ENCODE data around the gene ZNF576. TPM values are rescaled to one million over a fixed set of nuclear protein-coding genes. Genes with fewer than 3 reads are reported as not detected.

ZNF576 gene
- total and polyA plus RNA-seq, 4 donors, result 8.0 to 18.8 (median 15.2) TPM

GRCh38 chr19:43572171-43572588 lies 24.2 kb upstream of the ZNF576 start:
- Histone ChIP-seq H3K27me3 (ENCODE audit: control insufficient read depth, insufficient read depth, low read length) (no peaks in the 10 kb centered on the region), H3K27ac (ENCODE audit: low read depth, low read length) (no peak overlapping the region), H3K4me3 (ENCODE audit: low read depth, low read length) (no peak overlapping the region), H3K4me1 (ENCODE audit: control insufficient read depth, insufficient read depth, low read length) (peaks cover 30% of the 10 kb centered on the region), H3K9me3 (ENCODE audit: control insufficient read depth, insufficient read depth, low read length) (no peaks in the 10 kb centered on the region), H3K36me3 (ENCODE audit: control insufficient read depth, insufficient read depth, low read length) (peaks cover 13% of the 10 kb centered on the region)
- WGBS (ENCODE audit: insufficient coverage), result no CpG with 5 or more reads among the region's 3 CpGs
- no peak for DNase-seq (ENCODE audit: low read depth in 4 of 6, low spot score in 6 of 6)

- peak overlapping the region; percentile 88 for H3K27ac ChIP-seq (ENCODE audit: low read depth, low read length)
- 41% methylated on average over 7 of the region's 12 CpGs for WGBS (ENCODE audit: insufficient coverage)
- no peaks in the 10 kb centered on the region for H3K27me3 ChIP-seq (ENCODE audit: control insufficient read depth, insufficient read depth, low read length)
- peaks cover 10% of the 10 kb centered on the region for H3K36me3 ChIP-seq (ENCODE audit: control insufficient read depth, insufficient read depth, low read length)
- peak overlapping the region; percentile 97 for H3K4me3 ChIP-seq (ENCODE audit: low read depth, low read length)
- DNase-seq (ENCODE audit: low read depth in 4 of 6, low spot score in 6 of 6), result no peak
- peaks cover 31% of the 10 kb centered on the region for H3K4me1 ChIP-seq (ENCODE audit: control insufficient read depth, insufficient read depth, low read length)
- no peaks in the 10 kb centered on the region for H3K9me3 ChIP-seq (ENCODE audit: control insufficient read depth, insufficient read depth, low read length)
Observed at GRCh38 chr19:43574424-43575155, 21.8 kb upstream of the ZNF576 start.

GRCh38 chr19:43575156-43575950 lies 21.0 kb upstream of the ZNF576 start, which contains the start of the genes PINLYP and XRCC1:
Gene PINLYP (plus strand): TSS chr19:43575801. CDS start chr19:43577192, 1,391 bp downstream.
Gene XRCC1 (minus strand): TSS chr19:43575527. CDS start chr19:43575458, 69 bp downstream.
- peak; percentile 92 to 100 (median 99) for DNase-seq (ENCODE audit: low read depth in 4 of 6, low spot score in 6 of 6)
- Histone ChIP-seq H3K27ac (ENCODE audit: low read depth, low read length) (peak within 1 kb of the TSS; percentile 91), H3K4me1 (ENCODE audit: control insufficient read depth, insufficient read depth, low read length) (peaks cover 37% of the 10 kb centered on the region), H3K27me3 (ENCODE audit: control insufficient read depth, insufficient read depth, low read length) (no peaks in the 10 kb centered on the region), H3K9me3 (ENCODE audit: control insufficient read depth, insufficient read depth, low read length) (no peaks in the 10 kb centered on the region), H3K36me3 (ENCODE audit: control insufficient read depth, insufficient read depth, low read length) (peaks cover 10% of the 10 kb centered on the region), H3K4me3 (ENCODE audit: low read depth, low read length) (peak within 1 kb of the TSS; percentile 97)
- 0% methylated on average over 44 of the region's 51 CpGs for WGBS (ENCODE audit: insufficient coverage)

GRCh38 chr19:43575955-43576878 lies 20.2 kb upstream of the ZNF576 start:
- Histone ChIP-seq H3K4me3 (ENCODE audit: low read depth, low read length) (peak overlapping the region; percentile 97), H3K27ac (ENCODE audit: low read depth, low read length) (peak overlapping the region; percentile 91), H3K36me3 (ENCODE audit: control insufficient read depth, insufficient read depth, low read length) (peaks cover 10% of the 10 kb centered on the region), H3K27me3 (ENCODE audit: control insufficient read depth, insufficient read depth, low read length) (no peaks in the 10 kb centered on the region), H3K9me3 (ENCODE audit: control insufficient read depth, insufficient read depth, low read length) (no peaks in the 10 kb centered on the region), H3K4me1 (ENCODE audit: control insufficient read depth, insufficient read depth, low read length) (peaks cover 45% of the 10 kb centered on the region)
- WGBS (ENCODE audit: insufficient coverage), result 77% methylated on average over 32 of the region's 37 CpGs
- DNase-seq (ENCODE audit: low read depth in 4 of 6, low spot score in 6 of 6), result peak in 1 of 6 donors; percentile 34

- Histone ChIP-seq H3K4me1 (ENCODE audit: control insufficient read depth, insufficient read depth, low read length) (peaks cover 50% of the 10 kb centered on the region), H3K4me3 (ENCODE audit: low read depth, low read length) (no peak overlapping the region), H3K27me3 (ENCODE audit: control insufficient read depth, insufficient read depth, low read length) (no peaks in the 10 kb centered on the region), H3K9me3 (ENCODE audit: control insufficient read depth, insufficient read depth, low read length) (no peaks in the 10 kb centered on the region), H3K36me3 (ENCODE audit: control insufficient read depth, insufficient read depth, low read length) (peaks cover 10% of the 10 kb centered on the region), H3K27ac (ENCODE audit: low read depth, low read length) (no peak overlapping the region)
- DNase-seq (ENCODE audit: low read depth in 4 of 6, low spot score in 6 of 6), result no peak
- 92% methylated on average over 3 of the region's 3 CpGs for WGBS (ENCODE audit: insufficient coverage)
Observed at GRCh38 chr19:43578787-43579186, 17.6 kb upstream of the ZNF576 start.

- WGBS (ENCODE audit: insufficient coverage), result 62% methylated on average over 2 of the region's 7 CpGs
- no peak overlapping the region for H3K4me3 ChIP-seq (ENCODE audit: low read depth, low read length)
- no peaks in the 10 kb centered on the region for H3K9me3 ChIP-seq (ENCODE audit: control insufficient read depth, insufficient read depth, low read length)
- H3K4me1 ChIP-seq (ENCODE audit: control insufficient read depth, insufficient read depth, low read length), result peaks cover 30% of the 10 kb centered on the region
- H3K27me3 ChIP-seq (ENCODE audit: control insufficient read depth, insufficient read depth, low read length), result no peaks in the 10 kb centered on the region
- peaks cover 23% of the 10 kb centered on the region for H3K36me3 ChIP-seq (ENCODE audit: control insufficient read depth, insufficient read depth, low read length)
- H3K27ac ChIP-seq (ENCODE audit: low read depth, low read length), result no peak overlapping the region
- DNase-seq (ENCODE audit: low read depth in 4 of 6, low spot score in 6 of 6), result no peak
Observed at GRCh38 chr19:43581467-43581866, 14.9 kb upstream of the ZNF576 start.

- no peaks in the 10 kb centered on the region for H3K9me3 ChIP-seq (ENCODE audit: control insufficient read depth, insufficient read depth, low read length)
- no CpG with 5 or more reads among the region's 2 CpGs for WGBS (ENCODE audit: insufficient coverage)
- no peak for DNase-seq (ENCODE audit: low read depth in 4 of 6, low spot score in 6 of 6)
- no peak overlapping the region for H3K27ac ChIP-seq (ENCODE audit: low read depth, low read length)
- no peaks in the 10 kb centered on the region for H3K27me3 ChIP-seq (ENCODE audit: control insufficient read depth, insufficient read depth, low read length)
- H3K36me3 ChIP-seq (ENCODE audit: control insufficient read depth, insufficient read depth, low read length), result peaks cover 28% of the 10 kb centered on the region
- H3K4me1 ChIP-seq (ENCODE audit: control insufficient read depth, insufficient read depth, low read length), result peaks cover 23% of the 10 kb centered on the region
- H3K4me3 ChIP-seq (ENCODE audit: low read depth, low read length), result no peak overlapping the region
Observed at GRCh38 chr19:43582495-43582894, 13.9 kb upstream of the ZNF576 start.

GRCh38 chr19:43584484-43584883 lies 11.9 kb upstream of the ZNF576 start:
- 86% methylated on average over 1 of the region's 1 CpG for WGBS (ENCODE audit: insufficient coverage)
- Histone ChIP-seq H3K27ac (ENCODE audit: low read depth, low read length) (no peak overlapping the region), H3K4me3 (ENCODE audit: low read depth, low read length) (no peak overlapping the region)

GRCh38 chr19:43586346-43586745 lies 10.0 kb upstream of the ZNF576 start:
- H3K36me3 ChIP-seq (ENCODE audit: control insufficient read depth, insufficient read depth, low read length), result peaks cover 52% of the 10 kb centered on the region
- WGBS (ENCODE audit: insufficient coverage), result 82% methylated on average over 1 of the region's 2 CpGs
- no peak for DNase-seq (ENCODE audit: low read depth in 4 of 6, low spot score in 6 of 6)
- H3K9me3 ChIP-seq (ENCODE audit: control insufficient read depth, insufficient read depth, low read length), result no peaks in the 10 kb centered on the region
- no peak overlapping the region for H3K4me3 ChIP-seq (ENCODE audit: low read depth, low read length)
- H3K4me1 ChIP-seq (ENCODE audit: control insufficient read depth, insufficient read depth, low read length), result peaks cover 8% of the 10 kb centered on the region
- H3K27ac ChIP-seq (ENCODE audit: low read depth, low read length), result no peak overlapping the region
- H3K27me3 ChIP-seq (ENCODE audit: control insufficient read depth, insufficient read depth, low read length), result no peaks in the 10 kb centered on the region

More at GRCh38 chr19:43584484-43584883, 11.9 kb upstream of the ZNF576 start:
- H3K27me3 ChIP-seq (ENCODE audit: control insufficient read depth, insufficient read depth, low read length), result no peaks in the 10 kb centered on the region
- H3K9me3 ChIP-seq (ENCODE audit: control insufficient read depth, insufficient read depth, low read length), result no peaks in the 10 kb centered on the region
- peaks cover 34% of the 10 kb centered on the region for H3K36me3 ChIP-seq (ENCODE audit: control insufficient read depth, insufficient read depth, low read length)
- H3K4me1 ChIP-seq (ENCODE audit: control insufficient read depth, insufficient read depth, low read length), result peaks cover 23% of the 10 kb centered on the region
- no peak for DNase-seq (ENCODE audit: low read depth in 4 of 6, low spot score in 6 of 6)

Measured in spinal cord (tissue), 10 donors.